ENCODE measurements around the gene HOXB6.

Gene HOXB6

DNA sequence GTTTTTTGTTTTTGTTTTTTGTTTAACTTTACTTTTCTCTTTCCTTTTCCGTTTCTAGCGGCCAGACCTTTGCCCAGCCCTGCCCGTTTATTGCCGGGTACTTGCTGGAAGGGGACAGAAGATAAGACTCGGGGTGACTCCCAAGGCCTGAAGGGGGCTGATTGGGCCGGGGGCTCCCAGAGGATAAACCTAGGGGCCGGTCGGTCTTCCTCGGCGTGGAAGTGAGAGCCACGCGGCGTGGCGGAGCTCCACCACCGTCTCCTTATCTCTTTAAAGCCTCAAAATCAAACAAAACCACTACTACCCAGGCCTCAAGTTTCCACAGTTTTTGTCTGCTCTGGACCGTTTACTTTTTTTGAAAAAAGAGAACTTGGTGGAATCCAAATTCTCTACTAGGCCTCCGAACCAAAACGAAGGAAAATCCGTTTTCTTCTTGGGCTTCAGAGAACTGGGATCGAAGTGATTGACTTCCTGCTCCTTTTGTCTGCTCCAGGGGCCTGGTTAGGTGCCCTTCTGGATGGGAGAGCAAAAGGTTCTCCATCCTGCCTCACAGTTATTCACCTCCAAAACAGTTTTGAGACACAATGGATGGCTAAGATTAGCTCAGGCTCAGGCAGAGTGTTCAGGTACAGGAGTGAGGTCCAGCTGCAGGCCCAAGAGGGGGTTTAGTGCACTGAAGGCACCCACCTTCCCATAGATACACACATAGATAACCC is 29.9 kb upstream of the HOXB6 start:
- no peak for TF ChIP-seq CTCF (conservative IDR thresholded peaks at IDR 0.05; ENCODE audit: control insufficient read depth, insufficient read depth, low read depth, low read length)
- H3K4me3 ChIP-seq (ENCODE audit: control insufficient read depth, low read depth, low read length), result no peak overlapping the region
- no peak for DNase-seq (ENCODE audit: low read depth)

- H3K4me3 ChIP-seq (ENCODE audit: control insufficient read depth, low read depth, low read length), result no peak overlapping the region
- TF ChIP-seq CTCF (conservative IDR thresholded peaks at IDR 0.05; ENCODE audit: control insufficient read depth, insufficient read depth, low read depth, low read length), result no peak
- no peak for DNase-seq (ENCODE audit: low read depth)
Observed at GRCh38 chr17:48633266-48633677, 28.5 kb upstream of the HOXB6 start.

- H3K4me3 ChIP-seq (ENCODE audit: control insufficient read depth, low read depth, low read length), result no peak overlapping the region
- no peak for TF ChIP-seq CTCF (conservative IDR thresholded peaks at IDR 0.05; ENCODE audit: control insufficient read depth, insufficient read depth, low read depth, low read length)
- DNase-seq (ENCODE audit: low read depth), result no peak
Observed at GRCh38 chr17:48632579-48633265, 27.9 kb upstream of the HOXB6 start.

- TF ChIP-seq CTCF (conservative IDR thresholded peaks at IDR 0.05; ENCODE audit: control insufficient read depth, insufficient read depth, low read depth, low read length), result no peak
- no peak for DNase-seq (ENCODE audit: low read depth)
- no peak overlapping the region for H3K4me3 ChIP-seq (ENCODE audit: control insufficient read depth, low read depth, low read length)
Observed at GRCh38 chr17:48631693-48632578, 27.1 kb upstream of the HOXB6 start.

GRCh38 chr17:48630925-48631692 is 26.3 kb upstream of the HOXB6 start:
- TF ChIP-seq CTCF (conservative IDR thresholded peaks at IDR 0.05; ENCODE audit: control insufficient read depth, insufficient read depth, low read depth, low read length), result no peak
- DNase-seq (ENCODE audit: low read depth), result no peak

More at GRCh38 chr17:48630925-48631692, 26.3 kb upstream of the HOXB6 start:
- H3K4me3 ChIP-seq (ENCODE audit: control insufficient read depth, low read depth, low read length), result no peak overlapping the region
